ENCODE measurements around the gene MACO1. TPM values are rescaled to one million over a fixed set of nuclear protein-coding genes. Genes with fewer than 3 reads are reported as not detected.
A peak's percentile ranks its signal among the peaks of the same experiment; 100 is the strongest.

MACO1 gene
- total RNA-seq, 1 experiment from 2014 or later: 17.5 TPM

- DNase-seq: no peak
- 0 out of 2 replicates have a peak, but pooled peaks cover 4% of the 10 kb centered on the region for H3K36me3 ChIP-seq
- no peaks in the 10 kb centered on the region for H3K27me3 ChIP-seq
- no peaks in the 10 kb centered on the region for H3K4me1 ChIP-seq
- no peak overlapping the region for H3K27ac ChIP-seq
- no peak overlapping the region for H3K4me3 ChIP-seq
- no peaks in the 10 kb centered on the region for H3K9me3 ChIP-seq (replicated peaks)
Observed at GRCh38 chr1:25484096-25484495, 53.4 kb downstream of the MACO1 start.

- Histone ChIP-seq H3K9me3 (replicated peaks) (no peaks in the 10 kb centered on the region), H3K4me1 (no peaks in the 10 kb centered on the region), H3K27me3 (no peaks in the 10 kb centered on the region), H3K36me3 (peaks cover 6% of the 10 kb centered on the region; the same call in 1 of the 2 replicates), H3K27ac (no peak overlapping the region), H3K4me3 (no peak overlapping the region)
- DNase-seq: no peak
Observed at GRCh38 chr1:25484533-25484932, 53.8 kb downstream of the MACO1 start.

- Histone ChIP-seq H3K27me3 (no peaks in the 10 kb centered on the region), H3K9me3 (replicated peaks) (no peaks in the 10 kb centered on the region), H3K4me1 (no peaks in the 10 kb centered on the region), H3K4me3 (no peak overlapping the region), H3K36me3 (peaks cover 14% of the 10 kb centered on the region; the same call in 1 of the 2 replicates), H3K27ac (no peak overlapping the region)
- no peak for DNase-seq
Observed at GRCh38 chr1:25485536-25486411, 55.1 kb downstream of the MACO1 start.

- Histone ChIP-seq H3K27me3 (no peaks in the 10 kb centered on the region), H3K4me1 (no peaks in the 10 kb centered on the region), H3K36me3 (peaks cover 17% of the 10 kb centered on the region; the same call in 1 of the 2 replicates), H3K27ac (no peak overlapping the region), H3K9me3 (replicated peaks) (no peaks in the 10 kb centered on the region), H3K4me3 (no peak overlapping the region)
- no peak for DNase-seq
Observed at GRCh38 chr1:25486602-25487001, 55.9 kb downstream of the MACO1 start.

GRCh38 chr1:25487628-25488027, 56.9 kb downstream of the MACO1 start:
- DNase-seq: peak in 1 of 2 experiments; percentile 36
- no peaks in the 10 kb centered on the region for H3K27me3 ChIP-seq

GRCh38 chr1:25492323-25492722, 61.6 kb downstream of the MACO1 start:
- H3K4me1 ChIP-seq: no peaks in the 10 kb centered on the region
- no peaks in the 10 kb centered on the region for H3K27me3 ChIP-seq
- no peak overlapping the region for H3K27ac ChIP-seq
- no peak overlapping the region for H3K4me3 ChIP-seq
- H3K36me3 ChIP-seq: peaks cover 19% of the 10 kb centered on the region; the same call in 1 of the 2 replicates
- no peak for DNase-seq
- no peaks in the 10 kb centered on the region for H3K9me3 ChIP-seq (replicated peaks)

More at GRCh38 chr1:25487628-25488027, 56.9 kb downstream of the MACO1 start:
- Histone ChIP-seq H3K4me3 (no peak overlapping the region), H3K36me3 (peaks cover 18% of the 10 kb centered on the region; the same call in 1 of the 2 replicates), H3K27ac (no peak overlapping the region), H3K9me3 (replicated peaks) (no peaks in the 10 kb centered on the region), H3K4me1 (no peaks in the 10 kb centered on the region)

- Histone ChIP-seq H3K9me3 (replicated peaks) (no peaks in the 10 kb centered on the region), H3K27ac (no peak overlapping the region), H3K4me3 (no peak overlapping the region), H3K36me3 (peaks cover 11% of the 10 kb centered on the region; the same call in 1 of the 2 replicates), H3K4me1 (no peaks in the 10 kb centered on the region), H3K27me3 (no peaks in the 10 kb centered on the region)
- no peak for DNase-seq
Observed at GRCh38 chr1:25494952-25495351, 64.3 kb downstream of the MACO1 start.

GRCh38 chr1:25500694-25501093, 70.0 kb downstream of the MACO1 start:
- DNase-seq: no peak
- H3K36me3 ChIP-seq: no peaks in the 10 kb centered on the region; the same call in 1 of the 2 replicates
- H3K27me3 ChIP-seq: no peaks in the 10 kb centered on the region
- H3K9me3 ChIP-seq (replicated peaks): no peaks in the 10 kb centered on the region
- H3K4me3 ChIP-seq: no peak overlapping the region
- H3K27ac ChIP-seq: no peak overlapping the region
- H3K4me1 ChIP-seq: peaks cover 16% of the 10 kb centered on the region

GRCh38 chr1:25501235-25502058, 70.8 kb downstream of the MACO1 start:
- H3K27me3 ChIP-seq: no peaks in the 10 kb centered on the region
- H3K9me3 ChIP-seq (replicated peaks): no peaks in the 10 kb centered on the region
- H3K36me3 ChIP-seq: no peaks in the 10 kb centered on the region; the same call in 1 of the 2 replicates
- H3K4me1 ChIP-seq: peaks cover 16% of the 10 kb centered on the region
- H3K27ac ChIP-seq: no peak overlapping the region
- peak; percentile 65 to 84 for DNase-seq
- H3K4me3 ChIP-seq: no peak overlapping the region

GRCh38 chr1:25502957-25503356, 72.3 kb downstream of the MACO1 start:
- Histone ChIP-seq H3K4me3 (no peak overlapping the region), H3K4me1 (peaks cover 16% of the 10 kb centered on the region), H3K27me3 (no peaks in the 10 kb centered on the region), H3K36me3 (no peaks in the 10 kb centered on the region; the same call in 1 of the 2 replicates), H3K27ac (no peak overlapping the region), H3K9me3 (replicated peaks) (no peaks in the 10 kb centered on the region; the same call in 1 of the 2 replicates)
- DNase-seq: no peak

GRCh38 chr1:25503551-25504426, 73.1 kb downstream of the MACO1 start:
- Histone ChIP-seq H3K36me3 (no peaks in the 10 kb centered on the region; the same call in 1 of the 2 replicates), H3K4me1 (peaks cover 16% of the 10 kb centered on the region), H3K27ac (no peak overlapping the region), H3K4me3 (no peak overlapping the region), H3K27me3 (no peaks in the 10 kb centered on the region), H3K9me3 (replicated peaks) (no peaks in the 10 kb centered on the region; the same call in 1 of the 2 replicates)
- peak; percentile 63 to 71 for DNase-seq

- Histone ChIP-seq H3K9me3 (replicated peaks) (no peaks in the 10 kb centered on the region; the same call in 1 of the 2 replicates), H3K27me3 (no peaks in the 10 kb centered on the region), H3K36me3 (no peaks in the 10 kb centered on the region), H3K4me3 (no peak overlapping the region), H3K4me1 (peaks cover 16% of the 10 kb centered on the region), H3K27ac (no peak overlapping the region)
- no peak for DNase-seq
Observed at GRCh38 chr1:25504706-25505595, 74.3 kb downstream of the MACO1 start.

GRCh38 chr1:25505656-25506385, 75.1 kb downstream of the MACO1 start:
- Histone ChIP-seq H3K4me3 (no peak overlapping the region), H3K27ac (no peak overlapping the region), H3K4me1 (peaks cover 13% of the 10 kb centered on the region), H3K27me3 (no peaks in the 10 kb centered on the region), H3K36me3 (no peaks in the 10 kb centered on the region), H3K9me3 (replicated peaks) (no peaks in the 10 kb centered on the region; the same call in 1 of the 2 replicates)
- DNase-seq: no peak

Measured in SJCRH30 (cell line).